Keratinocyte (primary cell): ENCODE measurements around the gene SLU7. TPM values are rescaled to one million over a fixed set of nuclear protein-coding genes. Genes with fewer than 3 reads are reported as not detected.

ENCODE experiments used
- DNase-seq: peaks from one replicate; pipeline ENCODE4 v3.0.0-alpha.2; 2011; ENCODE audit warnings: low read depth, missing footprints, low spot score
- FAIRE-seq: peaks from 2 replicates; lab custom pipeline; 2011; peaks lifted over from hg19 to GRCh38; lab: Jason Lieb, UNC
- H2AFZ ChIP-seq: 2 replicates; pipeline ENCODE4 v1.6.0; 2012; ENCODE audit warnings: low read length, control low read depth, inconsistent platforms; ENCODE audit not compliant: control insufficient read depth
- H3K27ac ChIP-seq: 2 replicates; pipeline ENCODE4 v1.5.1; 2011; ENCODE audit warnings: low read length; ENCODE audit not compliant: control insufficient read depth, insufficient read depth
- H3K27me3 ChIP-seq: 3 replicates; pipeline ENCODE4 v1.6.0; 2011; ENCODE audit warnings: low read length; ENCODE audit not compliant: control insufficient read depth, insufficient read depth; ENCODE audit errors: extremely low read depth
- H3K36me3 ChIP-seq, 2 experiments: 2 replicates in 1 of 2; 3 replicates in 1 of 2; pipeline ENCODE4 v1.5.1; 2011; ENCODE audit warnings: low read length in 2 of 2, mild to moderate bottlenecking in 1 of 2; ENCODE audit not compliant: control insufficient read depth in 2 of 2, insufficient read depth in 2 of 2; ENCODE audit errors: extremely low read depth in 1 of 2
- H3K4me1 ChIP-seq: 3 replicates; pipeline ENCODE4 v1.5.1; 2011; ENCODE audit warnings: low read length; ENCODE audit not compliant: control insufficient read depth, insufficient read depth; ENCODE audit errors: extremely low read depth
- H3K4me2 ChIP-seq: 3 replicates; pipeline ENCODE4 v1.6.0; 2011; ENCODE audit warnings: low read depth, low read length; ENCODE audit not compliant: control insufficient read depth, insufficient read depth; ENCODE audit errors: extremely low read depth
- H3K4me3 ChIP-seq, 3 experiments: fragments of 200-600 bp in 1 of 3; sonication (generic) in 1 of 3; 2 replicates in 2 of 3; 3 replicates in 1 of 3; pipeline ENCODE4 v1.5.1; 2011 to 2016; ENCODE audit warnings: low read length in 3 of 3, mild to moderate bottlenecking in 3 of 3, control low read depth in 2 of 3, inconsistent platforms in 1 of 3, low read depth in 1 of 3, mixed read lengths in 1 of 3, mixed run types in 1 of 3, moderate library complexity in 1 of 3; ENCODE audit not compliant: control insufficient read depth in 2 of 3, insufficient read depth in 2 of 3; ENCODE audit errors: extremely low read depth in 1 of 3
- H3K79me2 ChIP-seq: 2 replicates; pipeline ENCODE4 v1.6.0; 2012; ENCODE audit warnings: low read length; ENCODE audit not compliant: control insufficient read depth, insufficient read depth
- H3K9ac ChIP-seq: 3 replicates; pipeline ENCODE4 v1.6.0; 2011; ENCODE audit warnings: low read length; ENCODE audit not compliant: control insufficient read depth, insufficient read depth; ENCODE audit errors: extremely low read depth
- H3K9me1 ChIP-seq: 3 replicates; pipeline ENCODE4 v1.6.0; 2011; ENCODE audit warnings: low read length; ENCODE audit not compliant: control insufficient read depth, insufficient read depth; ENCODE audit errors: extremely low read depth
- H3K9me3 ChIP-seq: 2 replicates; pipeline ENCODE4 v1.5.1; 2012; ENCODE audit warnings: low read depth, low read length; ENCODE audit not compliant: control insufficient read depth
- H4K20me1 ChIP-seq: 3 replicates; pipeline ENCODE4 v1.6.0; 2011; ENCODE audit warnings: low read length; ENCODE audit not compliant: control insufficient read depth, insufficient read depth; ENCODE audit errors: extremely low read depth
- EZH2 ChIP-seq: IDR thresholded peaks from one replicate; pipeline ENCODE4 v1.6.1; 2012; ENCODE audit warnings: inconsistent platforms, mild to moderate bottlenecking, low read length, moderate library complexity
- dilution Hi-C: fragments of 300-500 bp; cut with MboI; formaldehyde crosslinking; loops from one replicate; pipeline ENCODE4 v1.7.0; 2020; ENCODE audit warnings: low sequenced_read_pairs; ENCODE audit not compliant: extremely low pct_ligation_motif_present
- polyA plus RNA-seq, 5 experiments: library from polyadenylated mRNA; depleted of rRNA in 3 of 5; stranded (reverse) in 3 of 5; stranded (forward) in 1 of 5; unstranded in 1 of 5; fragments of >200 nt; gene quantifications; 1 replicate in 1 of 5; 2 replicates in 3 of 5; 3 replicates in 1 of 5; pipeline versions ENCODE4 v1.2.1 to v1.2.3, GENCODE V29; 2011 to 2012; ENCODE audit warnings: missing spikeins in 2 of 5, low read depth in 1 of 5, low replicate concordance in 1 of 5
- TF ChIP-seq, protein P1 (sequence below), 3 experiments: IDR thresholded peaks in 1 of 3; conservative IDR thresholded peaks in 1 of 3; optimal IDR thresholded peaks in 1 of 3; 2 replicates in 2 of 3; 3 replicates in 1 of 3; pipeline versions ENCODE3 to v1.5.1; 2011; ENCODE audit warnings: low read length in 3 of 3, mild to moderate bottlenecking in 3 of 3, moderate library complexity in 2 of 3, control low read depth in 1 of 3, inconsistent platforms in 1 of 3; ENCODE audit not compliant: insufficient read depth in 2 of 3; ENCODE audit errors: extremely low read depth in 1 of 3

The SLU7 gene
- polyA plus RNA-seq, 1 donor (not counting 4 experiments of a cell fraction or from before 2014, with no cell fraction given), result 29.7 TPM

DNA sequence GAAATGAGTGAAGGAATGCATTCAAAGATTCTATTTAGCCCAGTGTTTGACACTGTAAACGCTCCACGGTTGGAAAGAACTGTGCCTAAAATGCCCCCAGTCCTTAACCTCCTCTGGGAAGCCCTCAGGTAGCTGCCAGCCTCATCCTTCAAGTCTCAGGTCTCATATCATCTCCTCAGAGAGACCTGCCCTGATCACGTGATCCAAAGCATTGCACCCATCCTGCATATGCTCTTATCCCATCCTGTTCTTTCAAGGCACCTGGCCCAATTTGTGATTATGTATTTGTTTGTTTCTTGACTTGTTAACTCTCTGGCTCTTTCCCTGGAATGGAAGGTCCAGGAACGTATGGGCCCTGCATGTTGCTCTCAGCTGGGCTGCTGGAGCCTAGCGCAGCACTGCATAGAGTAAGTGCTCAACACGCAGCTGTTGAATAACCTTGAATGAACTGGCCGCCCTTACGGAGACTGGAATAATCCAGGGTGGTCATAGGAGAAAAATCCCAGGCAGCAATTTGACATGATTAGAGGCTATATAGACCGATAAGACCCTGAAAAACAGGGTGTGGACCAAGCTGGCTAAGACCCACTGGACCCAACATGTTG is 57.2 kb downstream of the SLU7 start:
- Histone ChIP-seq H3K4me2 (no peak overlapping the region), H3K36me3 (no peaks in the 10 kb centered on the region), H2AFZ (no peak overlapping the region), H4K20me1 (no peaks in the 10 kb centered on the region), H3K4me1 (peaks cover 10% of the 10 kb centered on the region), H3K9me1 (no peaks in the 10 kb centered on the region), H3K9ac (no peak overlapping the region), H3K9me3 (no peaks in the 10 kb centered on the region), H3K27ac (no peak overlapping the region), H3K27me3 (no peaks in the 10 kb centered on the region), H3K79me2 (no peaks in the 10 kb centered on the region), H3K4me3 (no peak overlapping the region)
- dilution Hi-C loops, result no loop called here
- DNase-seq (no peak), FAIRE-seq (no peak)
- no peak for TF ChIP-seq EZH2
- TF ChIP-seq, protein P1, sequence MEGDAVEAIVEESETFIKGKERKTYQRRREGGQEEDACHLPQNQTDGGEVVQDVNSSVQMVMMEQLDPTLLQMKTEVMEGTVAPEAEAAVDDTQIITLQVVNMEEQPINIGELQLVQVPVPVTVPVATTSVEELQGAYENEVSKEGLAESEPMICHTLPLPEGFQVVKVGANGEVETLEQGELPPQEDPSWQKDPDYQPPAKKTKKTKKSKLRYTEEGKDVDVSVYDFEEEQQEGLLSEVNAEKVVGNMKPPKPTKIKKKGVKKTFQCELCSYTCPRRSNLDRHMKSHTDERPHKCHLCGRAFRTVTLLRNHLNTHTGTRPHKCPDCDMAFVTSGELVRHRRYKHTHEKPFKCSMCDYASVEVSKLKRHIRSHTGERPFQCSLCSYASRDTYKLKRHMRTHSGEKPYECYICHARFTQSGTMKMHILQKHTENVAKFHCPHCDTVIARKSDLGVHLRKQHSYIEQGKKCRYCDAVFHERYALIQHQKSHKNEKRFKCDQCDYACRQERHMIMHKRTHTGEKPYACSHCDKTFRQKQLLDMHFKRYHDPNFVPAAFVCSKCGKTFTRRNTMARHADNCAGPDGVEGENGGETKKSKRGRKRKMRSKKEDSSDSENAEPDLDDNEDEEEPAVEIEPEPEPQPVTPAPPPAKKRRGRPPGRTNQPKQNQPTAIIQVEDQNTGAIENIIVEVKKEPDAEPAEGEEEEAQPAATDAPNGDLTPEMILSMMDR (optimal IDR thresholded peaks at IDR 0.05 in 1 of 3, IDR thresholded peaks at IDR 0.05 in 1 of 3, conservative IDR thresholded peaks at IDR 0.05 in 1 of 3; ENCODE audit: extremely low read depth in 1 of 3, insufficient read depth in 2 of 3, low read length in 3 of 3), result no peak

GRCh38 chr5:160360310-160360709 is 58.6 kb downstream of the SLU7 start:
- H3K27ac ChIP-seq, result no peak overlapping the region
- dilution Hi-C loops, result no loop called here
- FAIRE-seq, result no peak

More at GRCh38 chr5:160360310-160360709, 58.6 kb downstream of the SLU7 start:
- Histone ChIP-seq H3K79me2 (no peaks in the 10 kb centered on the region), H4K20me1 (no peaks in the 10 kb centered on the region), H3K9me3 (no peaks in the 10 kb centered on the region), H2AFZ (peak overlapping the region; percentile 61), H3K9ac (no peak overlapping the region), H3K4me2 (peak overlapping the region; percentile 65), H3K27me3 (no peaks in the 10 kb centered on the region), H3K4me1 (peaks cover 10% of the 10 kb centered on the region), H3K36me3 (no peaks in the 10 kb centered on the region), H3K9me1 (no peaks in the 10 kb centered on the region), H3K4me3 (no peak overlapping the region)
- no peak for DNase-seq
- no peak for TF ChIP-seq EZH2
- TF ChIP-seq, protein P1 (optimal IDR thresholded peaks at IDR 0.05 in 1 of 3, IDR thresholded peaks at IDR 0.05 in 1 of 3, conservative IDR thresholded peaks at IDR 0.05 in 1 of 3; ENCODE audit: extremely low read depth in 1 of 3, insufficient read depth in 2 of 3, low read length in 3 of 3), result no peak
